ENCODE measurements around the gene CCDC87. TPM values are rescaled to one million over a fixed set of nuclear protein-coding genes. Genes with fewer than 3 reads are reported as not detected.
A peak's percentile ranks its signal among the peaks of the same experiment; 100 is the strongest.

Gene CCDC87
- total and polyA plus RNA-seq, 8 donors: 0.15 to 0.40 (median 0.32) TPM

DNA sequence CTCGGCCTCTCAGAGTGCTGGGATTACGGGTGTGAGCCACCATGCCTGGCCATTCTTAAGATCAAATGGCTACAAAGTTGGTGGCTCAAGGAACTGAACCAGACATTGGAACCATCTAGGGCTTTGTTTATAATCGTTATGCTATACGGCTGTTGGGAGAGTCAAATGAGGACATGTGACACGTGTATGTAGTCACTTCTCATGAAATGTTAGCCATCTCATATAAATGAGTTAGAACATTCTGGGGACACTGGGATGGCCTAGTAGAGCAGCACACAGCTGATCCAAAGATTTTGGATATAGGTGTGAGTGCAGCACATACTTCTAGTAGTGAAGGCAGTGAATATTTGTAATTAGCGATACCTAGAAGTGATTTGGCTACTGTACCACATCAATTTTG lies 39.0 kb upstream of the CCDC87 start:
- Histone ChIP-seq H3K4me1 (no peaks in the 10 kb centered on the region), H3K27ac (no peak overlapping the region), H3K9me3 (no peaks in the 10 kb centered on the region), H3K36me3 (peaks cover 0 to 9% (median 8%) of the 10 kb centered on the region in 3 donors), H3K4me3 (no peak overlapping the region), H3K27me3 (no peaks in the 10 kb centered on the region)
- 87 to 88% methylated on average over 6 of the region's 6 CpGs for WGBS, 2 donors
- intact Hi-C loops (cut with DNase I): no loop called here
- DNase-seq: no peak
- ATAC-seq: no peak
- no peak for TF ChIP-seq CTCF (IDR thresholded peaks at IDR 0.05)
- FAIRE-seq: no peak

DNA sequence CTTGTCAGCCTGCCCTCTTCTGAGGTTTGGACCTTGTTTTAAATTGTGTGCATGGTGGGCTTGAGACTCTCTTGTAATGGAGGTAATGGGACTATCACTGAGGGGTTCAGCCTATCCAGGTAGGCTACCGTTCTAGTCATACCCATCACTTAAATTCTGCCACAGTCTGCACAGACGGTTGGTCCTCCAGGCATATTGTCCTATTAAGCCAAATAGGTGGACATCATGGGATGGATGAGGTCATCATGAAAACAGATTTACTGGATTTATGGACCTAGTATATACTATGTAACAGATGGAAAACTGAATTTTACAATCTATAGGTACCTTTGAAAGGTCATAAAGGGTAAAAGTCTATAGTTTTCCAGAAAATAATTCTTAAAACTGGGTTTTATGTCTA lies 36.5 kb upstream of the CCDC87 start:
- Histone ChIP-seq H3K36me3 (peaks cover 6 to 34% (median 33%) of the 10 kb centered on the region in 3 donors), H3K9me3 (no peaks in the 10 kb centered on the region), H3K27me3 (no peaks in the 10 kb centered on the region), H3K27ac (no peak overlapping the region), H3K4me1 (no peaks in the 10 kb centered on the region), H3K4me3 (no peak overlapping the region)
- no peak for TF ChIP-seq CTCF (IDR thresholded peaks at IDR 0.05)
- FAIRE-seq: no peak
- DNase-seq: no peak
- WGBS, 2 donors: 85 to 89% methylated on average over 2 of the region's 2 CpGs
- ATAC-seq: no peak
- intact Hi-C loops (cut with DNase I): no loop called here

- DNase-seq: no peak
- H3K4me3 ChIP-seq: no peak overlapping the region
- TF ChIP-seq CTCF (IDR thresholded peaks at IDR 0.05): no peak
- H3K36me3 ChIP-seq: peaks cover 8 to 36% (median 33%) of the 10 kb centered on the region in 3 donors
- no peak overlapping the region for H3K27ac ChIP-seq
- intact Hi-C loops (cut with DNase I): no loop called here
- 87 to 92% methylated on average over 7 of the region's 7 CpGs for WGBS, 2 donors
- no peak for ATAC-seq
- H3K9me3 ChIP-seq: no peaks in the 10 kb centered on the region
- H3K27me3 ChIP-seq: no peaks in the 10 kb centered on the region
- H3K4me1 ChIP-seq: peaks cover under 1 to 5% (median 1%) of the 10 kb centered on the region in 3 donors
- no peak for FAIRE-seq
Measured at GRCh38 chr11:66628061-66628603, 35.3 kb upstream of the CCDC87 start.

DNA sequence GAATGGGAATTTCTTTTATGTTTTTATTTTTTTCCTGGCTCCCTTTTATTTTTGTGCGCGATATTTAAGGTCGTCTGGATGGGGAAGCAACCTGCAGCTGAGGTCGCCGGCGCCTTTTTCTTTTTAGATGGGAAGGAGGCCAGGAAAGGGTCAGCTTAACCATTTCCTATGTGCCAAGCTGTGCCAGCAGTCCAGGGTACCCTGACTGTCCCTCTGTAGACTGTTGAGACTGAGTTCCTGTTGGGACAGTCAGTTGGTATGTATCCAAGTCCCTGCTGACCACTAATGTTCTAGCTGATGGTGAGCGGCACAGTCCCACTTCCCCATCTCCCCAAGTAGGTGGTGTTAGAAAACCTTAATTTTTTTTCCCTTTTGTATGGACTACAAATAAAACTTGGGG lies 34.1 kb upstream of the CCDC87 start:
- no peak for TF ChIP-seq CTCF (IDR thresholded peaks at IDR 0.05)
- DNase-seq (no peak), ATAC-seq (peak in 1 of 4 donors; percentile 33), FAIRE-seq (no peak)
- no peak overlapping the region for H3K4me3 ChIP-seq
- intact Hi-C loops (cut with DNase I): no loop called here
- H3K4me1 ChIP-seq: peaks cover 4 to 13% (median 6%) of the 10 kb centered on the region in 3 donors
- WGBS, 2 donors: 80 to 88% methylated on average over 7 of the region's 7 CpGs
- H3K27ac ChIP-seq: no peak overlapping the region
- no peaks in the 10 kb centered on the region for H3K27me3 ChIP-seq
- no peaks in the 10 kb centered on the region for H3K9me3 ChIP-seq
- H3K36me3 ChIP-seq: peaks cover 8 to 36% (median 33%) of the 10 kb centered on the region in 3 donors

DNA sequence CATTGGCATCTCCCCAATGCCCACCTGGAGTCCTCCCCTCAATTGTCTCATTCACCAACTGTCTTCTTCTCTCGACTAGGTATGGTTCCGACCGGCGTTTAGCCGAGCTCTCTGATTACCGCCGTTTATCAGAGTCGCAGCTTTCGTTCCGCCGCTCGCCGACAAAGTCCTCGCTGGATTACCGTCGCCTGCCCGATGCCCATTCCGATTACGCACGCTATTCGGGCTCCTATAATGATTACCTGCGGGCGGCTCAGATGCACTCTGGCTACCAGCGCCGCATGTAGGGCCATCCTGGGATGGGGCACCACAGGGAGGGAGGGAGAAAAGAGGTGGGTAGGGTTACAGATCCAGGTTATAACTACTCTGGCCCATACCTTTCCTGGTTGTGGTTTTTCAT lies 33.5 kb upstream of the CCDC87 start:
- Histone ChIP-seq H3K4me3 (no peak overlapping the region), H3K4me1 (peaks cover 4 to 18% (median 6%) of the 10 kb centered on the region in 3 donors), H3K27ac (no peak overlapping the region), H3K9me3 (no peaks in the 10 kb centered on the region), H3K36me3 (peaks cover 8 to 36% (median 33%) of the 10 kb centered on the region in 3 donors), H3K27me3 (no peaks in the 10 kb centered on the region)
- intact Hi-C loops (cut with DNase I): no loop called here
- FAIRE-seq: no peak
- DNase-seq: no peak
- no peak for ATAC-seq
- no peak for TF ChIP-seq CTCF (IDR thresholded peaks at IDR 0.05)
- WGBS, 2 donors: 93 to 96% methylated on average over 25 of the region's 25 CpGs

Data from pancreas (tissue), 10 donors.